Measurements from ENCODE around the gene TCEA2. TPM values are rescaled to one million over a fixed set of nuclear protein-coding genes. Genes with fewer than 3 reads are reported as not detected.

TCEA2 gene
- total and polyA plus RNA-seq, 9 of the 15 experiments (the other 6 are each of a cell fraction or from before 2014, with no cell fraction given) = 1.4 to 28.7 (median 5.4) TPM

GRCh38 chr20:64033981-64034493, 29.0 kb upstream of the TCEA2 start:
- Histone ChIP-seq H3K4me2 (ENCODE audit: insufficient read depth, low read length) (no peak overlapping the region), H3K9ac (ENCODE audit: insufficient read depth in 1 of 2, low read depth in 2 of 2, low read length in 2 of 2) (peak overlapping the region in 1 of 2 experiments; percentile 47; a peak in 1 of 4 replicates), H4K20me1 (replicated peaks; ENCODE audit: control insufficient read depth, insufficient read depth, low read length) (no peaks in the 10 kb centered on the region), H3K27me3 (ENCODE audit: control insufficient read depth in 2 of 2, insufficient read depth in 2 of 2, low read length in 2 of 2) (no peaks in the 10 kb centered on the region), H3K36me3 (ENCODE audit: control insufficient read depth, insufficient read depth, low read length) (peaks cover 58% of the 10 kb centered on the region; the same call in 2 of the 3 replicates), H3K4me3 (no peak overlapping the region), H3K9me3 (replicated peaks; ENCODE audit: control insufficient read depth, insufficient read depth, low read depth, low read length) (no peaks in the 10 kb centered on the region), H3K27ac (ENCODE audit: extremely low read depth, low read depth, low read length) (no peak overlapping the region), H3K4me1 (replicated peaks in 1 of 2; ENCODE audit: control insufficient read depth in 2 of 2, insufficient read depth in 2 of 2, low read length in 2 of 2) (peaks cover 20 to 55% of the 10 kb centered on the region in 2 experiments), H3K79me2 (ENCODE audit: control insufficient read depth, insufficient read depth, low read length) (no peaks in the 10 kb centered on the region), H2AFZ (ENCODE audit: low read depth, low read length) (no peak overlapping the region), H3K9me1 (ENCODE audit: control insufficient read depth, insufficient read depth, low read length) (peaks cover 3% of the 10 kb centered on the region)
- DNase-seq (ENCODE audit: extremely low read depth in 1 of 4, low spot score in 3 of 4) = no peak
- in situ Hi-C loops (cut with MboI) (no loop called here), intact Hi-C loops (cut with micrococcal nuclease) (no loop called here)
- TF ChIP-seq EGR1 (conservative IDR thresholded peaks at IDR 0.05) = peak; percentile 64
- TF ChIP-seq POLR2G (IDR thresholded peaks at IDR 0.05; ENCODE audit: low read depth, low read length) = peak; percentile 64
- no peak for TF ChIP-seq SOX6 (IDR thresholded peaks at IDR 0.05)
- TF ChIP-seq SUPT5H (IDR thresholded peaks at IDR 0.05) = 0 out of 2 replicates have a peak, but pooled peaks have one; percentile 7
- TF ChIP-seq TRIM25 (IDR thresholded peaks at IDR 0.05; ENCODE audit: borderline replicate concordance) = no peak
- peak; percentile 23; the same call in 1 of the 2 replicates for TF ChIP-seq CBFA2T3 (IDR thresholded peaks at IDR 0.05)
- TF ChIP-seq HMGN3 (IDR thresholded peaks at IDR 0.05; ENCODE audit: borderline replicate concordance, extremely low read depth, insufficient read length, low read depth, low read length) = peak; percentile 30
- ChIA-PET CTCF (ENCODE audit: low intra/inter-chr PET ratio) (no interaction called here), POLR2A (no interaction called here)
- no TSS peak for BruUV-seq (replicated peaks)
- 75% methylated on average over 9 of the region's 11 CpGs for WGBS (ENCODE audit: insufficient coverage, low coverage, missing lambda C conversion rate)
- no peak for ATAC-seq
- no peak for FAIRE-seq
